ENCODE results near the gene ATRN. TPM values are rescaled to one million over a fixed set of nuclear protein-coding genes. Genes with fewer than 3 reads are reported as not detected.

The ATRN gene
- total and polyA plus RNA-seq, 2 donors (not counting 3 experiments of a cell fraction or from before 2014, with no cell fraction given), result 32.3 to 33.1 TPM

DNA sequence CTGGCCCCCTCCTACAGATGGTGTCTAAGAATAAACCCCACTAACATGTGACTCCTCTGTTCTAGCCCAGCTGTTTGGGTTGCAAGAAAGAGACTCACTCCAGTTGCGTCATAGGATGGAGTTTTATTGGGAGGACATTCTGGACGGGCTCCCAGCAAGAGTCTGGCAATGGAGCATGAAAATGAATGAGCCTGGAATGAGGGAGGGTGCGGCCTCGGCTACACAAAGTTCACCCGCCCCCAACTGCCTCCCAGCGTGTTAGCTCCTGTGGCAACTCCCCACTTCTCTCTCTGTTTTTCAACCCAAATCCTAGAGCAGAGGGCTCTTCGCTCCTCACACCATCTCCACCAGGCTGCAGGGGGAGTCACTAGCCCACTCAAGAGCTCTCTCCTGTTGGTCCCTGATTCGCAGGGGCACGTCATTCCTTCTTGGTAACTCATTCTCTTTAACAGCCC is 216.1 kb downstream of the ATRN start:
- H3K27me3 ChIP-seq (ENCODE audit: control insufficient read depth in 2 of 2, insufficient read depth in 2 of 2, low read length in 2 of 2), result peaks cover 22 to 28% of the 10 kb centered on the region in 2 experiments
- H4K20me1 ChIP-seq (replicated peaks; ENCODE audit: control insufficient read depth, extremely low read depth, insufficient read depth, low read length), result no peaks in the 10 kb centered on the region
- FAIRE-seq (no peak), DNase-seq (ENCODE audit: low read depth, low spot score) (no peak)
- no peaks in the 10 kb centered on the region for H3K9me3 ChIP-seq (replicated peaks; ENCODE audit: control insufficient read depth, insufficient read depth, low read length)
- no peaks in the 10 kb centered on the region for H3K4me1 ChIP-seq (ENCODE audit: control insufficient read depth, extremely low read depth, insufficient read depth, low read length)
- ChIA-PET POLR2A (no interaction called here), CTCF (interaction anchor here (1.6 to 6.1 kb wide), 4 partner anchors 10 to 82 kb away, joined by 6 to 26 read pairs (median 18); no protein-coding TSS in a partner anchor)
- H3K27ac ChIP-seq (ENCODE audit: insufficient read depth, low read depth, low read length), result no peak overlapping the region
- no peak for TF ChIP-seq POLR2A (IDR thresholded peaks at IDR 0.05; ENCODE audit: low read depth, low read length)
- no peaks in the 10 kb centered on the region for H3K36me3 ChIP-seq (ENCODE audit: control insufficient read depth in 2 of 2, extremely low read depth in 1 of 2, insufficient read depth in 2 of 2, low read length in 2 of 2)
- no TSS peak for BruUV-seq (replicated peaks)
- intact Hi-C loops (cut with micrococcal nuclease), result no loop called here
- H3K9ac ChIP-seq (replicated peaks; ENCODE audit: extremely low read depth, insufficient read depth, low read length), result no peak overlapping the region
- H3K4me3 ChIP-seq (replicated peaks in 1 of 3; ENCODE audit: insufficient read depth in 1 of 3, low read depth in 1 of 3, low read length in 3 of 3), result no peak overlapping the region
- H3K79me2 ChIP-seq (ENCODE audit: control insufficient read depth, insufficient read depth, low read length), result no peaks in the 10 kb centered on the region
- H2AFZ ChIP-seq (ENCODE audit: low read depth, low read length), result no peak overlapping the region
- dilution Hi-C loops (cut with MboI; ENCODE audit: extremely low pct_ligation_motif_present, low sequenced_read_pairs), result no loop called here
- no peaks in the 10 kb centered on the region for H3K9me1 ChIP-seq (replicated peaks; ENCODE audit: control insufficient read depth, extremely low read depth, insufficient read depth, low read length)
- no peak overlapping the region for H3K4me2 ChIP-seq (ENCODE audit: insufficient read depth, low read length)

DNA sequence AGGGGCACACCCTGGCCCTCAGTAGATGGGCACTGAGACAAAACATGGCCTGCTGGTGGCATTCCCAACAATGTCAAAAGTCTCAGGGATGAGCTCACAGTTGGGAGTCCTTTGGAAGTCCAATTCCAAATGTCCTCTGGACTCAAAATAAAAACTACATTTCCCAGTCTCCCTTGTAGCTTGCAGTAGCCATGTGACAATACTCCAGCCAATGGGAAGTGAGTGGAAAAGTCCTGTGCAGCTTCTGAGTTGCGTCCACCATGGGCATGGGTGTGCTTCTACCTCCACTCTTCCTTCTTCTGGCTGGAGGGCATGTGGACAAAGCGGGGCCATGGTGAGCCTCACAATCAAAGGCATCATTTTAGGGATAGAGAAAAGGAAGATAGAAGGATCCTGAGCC is 216.8 kb downstream of the ATRN start:
- Histone ChIP-seq H2AFZ (ENCODE audit: low read depth, low read length) (peak overlapping the region; percentile 17), H3K27ac (ENCODE audit: insufficient read depth, low read depth, low read length) (no peak overlapping the region), H3K9ac (replicated peaks; ENCODE audit: extremely low read depth, insufficient read depth, low read length) (no peak overlapping the region), H3K4me2 (ENCODE audit: insufficient read depth, low read length) (no peak overlapping the region), H3K4me1 (ENCODE audit: control insufficient read depth, extremely low read depth, insufficient read depth, low read length) (no peaks in the 10 kb centered on the region), H3K79me2 (ENCODE audit: control insufficient read depth, insufficient read depth, low read length) (no peaks in the 10 kb centered on the region), H3K27me3 (ENCODE audit: control insufficient read depth in 2 of 2, insufficient read depth in 2 of 2, low read length in 2 of 2) (peaks cover 17 to 21% of the 10 kb centered on the region in 2 experiments), H3K9me3 (replicated peaks; ENCODE audit: control insufficient read depth, insufficient read depth, low read length) (no peaks in the 10 kb centered on the region), H4K20me1 (replicated peaks; ENCODE audit: control insufficient read depth, extremely low read depth, insufficient read depth, low read length) (no peaks in the 10 kb centered on the region), H3K36me3 (ENCODE audit: control insufficient read depth in 2 of 2, extremely low read depth in 1 of 2, insufficient read depth in 2 of 2, low read length in 2 of 2) (no peaks in the 10 kb centered on the region), H3K4me3 (replicated peaks in 1 of 3; ENCODE audit: insufficient read depth in 1 of 3, low read depth in 1 of 3, low read length in 3 of 3) (no peak overlapping the region), H3K9me1 (replicated peaks; ENCODE audit: control insufficient read depth, extremely low read depth, insufficient read depth, low read length) (no peaks in the 10 kb centered on the region)
- no TSS peak for BruUV-seq (replicated peaks)
- ChIA-PET POLR2A (no interaction called here), CTCF (interaction anchor here (1.1 to 6.1 kb wide), 6 partner anchors 9 to 398 kb away, joined by 4 to 26 read pairs (median 10); no protein-coding TSS in a partner anchor)
- intact Hi-C loops (cut with micrococcal nuclease) (no loop called here), dilution Hi-C loops (cut with MboI; ENCODE audit: extremely low pct_ligation_motif_present, low sequenced_read_pairs) (no loop called here)
- DNase-seq (ENCODE audit: low read depth, low spot score) (peak; percentile 18), FAIRE-seq (peak; percentile 70)
- TF ChIP-seq, protein P1, sequence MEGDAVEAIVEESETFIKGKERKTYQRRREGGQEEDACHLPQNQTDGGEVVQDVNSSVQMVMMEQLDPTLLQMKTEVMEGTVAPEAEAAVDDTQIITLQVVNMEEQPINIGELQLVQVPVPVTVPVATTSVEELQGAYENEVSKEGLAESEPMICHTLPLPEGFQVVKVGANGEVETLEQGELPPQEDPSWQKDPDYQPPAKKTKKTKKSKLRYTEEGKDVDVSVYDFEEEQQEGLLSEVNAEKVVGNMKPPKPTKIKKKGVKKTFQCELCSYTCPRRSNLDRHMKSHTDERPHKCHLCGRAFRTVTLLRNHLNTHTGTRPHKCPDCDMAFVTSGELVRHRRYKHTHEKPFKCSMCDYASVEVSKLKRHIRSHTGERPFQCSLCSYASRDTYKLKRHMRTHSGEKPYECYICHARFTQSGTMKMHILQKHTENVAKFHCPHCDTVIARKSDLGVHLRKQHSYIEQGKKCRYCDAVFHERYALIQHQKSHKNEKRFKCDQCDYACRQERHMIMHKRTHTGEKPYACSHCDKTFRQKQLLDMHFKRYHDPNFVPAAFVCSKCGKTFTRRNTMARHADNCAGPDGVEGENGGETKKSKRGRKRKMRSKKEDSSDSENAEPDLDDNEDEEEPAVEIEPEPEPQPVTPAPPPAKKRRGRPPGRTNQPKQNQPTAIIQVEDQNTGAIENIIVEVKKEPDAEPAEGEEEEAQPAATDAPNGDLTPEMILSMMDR (IDR thresholded peaks at IDR 0.05; ENCODE audit: extremely low read depth in 1 of 2, insufficient read depth in 1 of 2, low read depth in 1 of 2, low read length in 2 of 2), result no peak
- TF ChIP-seq EZH2 (IDR thresholded peaks at IDR 0.05; ENCODE audit: borderline replicate concordance, low read depth, low read length, severe bottlenecking), result no peak
- no peak for TF ChIP-seq GATA2 (IDR thresholded peaks at IDR 0.05; ENCODE audit: insufficient read depth, insufficient read length, low read depth, low read length)
- no peak for TF ChIP-seq POLR2AphosphoS5 (IDR thresholded peaks at IDR 0.05; ENCODE audit: insufficient read depth, low read depth, low read length)
- TF ChIP-seq JUN (IDR thresholded peaks at IDR 0.05; ENCODE audit: borderline replicate concordance, insufficient read depth, insufficient read length, low read depth), result no peak
- TF ChIP-seq POLR2A (IDR thresholded peaks at IDR 0.05; ENCODE audit: low read depth, low read length), result no peak
